ENCODE measurements around the gene CHSY1. TPM values are rescaled to one million over a fixed set of nuclear protein-coding genes. Genes with fewer than 3 reads are reported as not detected.
"Not testable (repeated sequence)": the region's sequence is repeated elsewhere in the genome, so short reads cannot be mapped to it uniquely, and the experiment has no call there.

The CHSY1 gene
- total RNA-seq, 2 donors from 2014 or later = 47.4 to 114 TPM

DNA sequence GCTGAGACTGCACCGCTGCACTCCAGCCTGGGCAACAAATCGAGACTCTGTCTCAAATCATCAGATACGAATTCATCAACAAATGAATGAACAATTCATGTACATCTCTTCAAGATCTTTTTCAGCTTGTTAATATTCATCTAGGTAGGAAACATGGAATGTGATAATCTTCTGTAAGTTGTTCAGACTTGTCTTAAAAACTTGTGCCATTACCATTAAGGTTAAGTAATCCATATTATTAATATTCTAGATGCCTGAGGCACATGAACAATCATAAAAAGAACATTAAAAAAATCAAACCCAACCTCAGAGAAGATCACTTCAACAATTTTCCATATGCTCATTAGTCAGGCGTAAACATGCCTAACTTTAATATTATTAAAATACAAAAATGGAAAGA, 36.2 kb downstream of the CHSY1 start:
- Mint-ChIP-seq H3K36me3 (ENCODE audit: low read depth) (peaks cover 86% of the 10 kb centered on the region), H3K4me1 (peaks cover 68% of the 10 kb centered on the region), H3K9me3 (no peaks in the 10 kb centered on the region), H3K27me3 (no peaks in the 10 kb centered on the region), H3K27ac (peak overlapping the region; percentile 16), H3K4me3 (no peak overlapping the region)
- ATAC-seq (replicated peaks) = no peak

DNA sequence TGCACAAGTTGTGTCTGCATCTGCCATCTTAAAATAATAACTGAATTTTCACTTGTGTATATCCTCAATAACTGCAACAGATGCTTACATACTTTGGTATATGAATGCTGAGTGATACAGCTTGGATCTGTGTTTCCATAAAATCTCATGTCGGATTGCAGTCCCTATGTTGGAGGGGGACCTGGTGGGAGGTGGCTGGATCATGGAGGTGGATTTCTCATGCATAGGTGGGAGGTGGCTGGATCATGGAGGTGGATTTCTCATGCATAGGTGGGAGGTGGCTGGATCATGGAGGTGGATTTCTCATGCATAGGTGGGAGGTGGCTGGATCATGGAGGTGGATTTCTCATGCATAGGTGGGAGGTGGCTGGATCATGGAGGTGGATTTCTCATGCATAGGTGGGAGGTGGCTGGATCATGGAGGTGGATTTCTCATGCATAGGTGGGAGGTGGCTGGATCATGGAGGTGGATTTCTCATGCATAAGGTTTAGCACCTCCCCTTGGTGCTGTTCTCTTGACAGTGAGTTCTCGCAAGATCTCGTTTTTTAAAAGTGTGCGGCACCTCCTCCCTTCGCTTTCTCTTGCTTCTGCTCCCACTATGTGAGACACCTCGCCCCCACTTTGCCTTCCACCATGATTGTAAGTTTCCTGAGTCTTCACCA, 37.3 kb downstream of the CHSY1 start:
- H3K4me3 Mint-ChIP-seq; H3K27ac Mint-ChIP-seq; H3K9me3 Mint-ChIP-seq; H3K27me3 Mint-ChIP-seq; ATAC-seq (replicated peaks): not testable (repeated sequence)
- H3K4me1 Mint-ChIP-seq = peaks cover 63% of the 10 kb centered on the region
- H3K36me3 Mint-ChIP-seq (ENCODE audit: low read depth) = peaks cover 82% of the 10 kb centered on the region

DNA sequence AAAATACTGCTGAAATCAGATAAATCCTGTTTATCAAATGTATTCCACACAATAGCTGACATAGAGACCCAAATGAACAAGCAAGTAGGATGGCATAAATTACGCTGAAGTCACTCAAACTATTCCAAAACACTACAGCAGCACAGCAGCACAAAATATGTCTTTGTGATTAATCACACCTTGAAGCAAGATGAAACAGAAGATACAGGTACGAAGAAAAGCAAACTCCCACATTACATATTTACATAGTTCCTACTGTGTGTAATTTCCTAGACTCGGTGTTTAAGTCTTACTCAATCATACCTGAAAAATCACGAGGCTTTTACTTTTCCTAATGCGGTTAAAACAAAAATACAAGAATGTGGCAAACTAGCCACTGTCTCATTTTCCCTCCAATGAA, 38.3 kb downstream of the CHSY1 start:
- H3K36me3 Mint-ChIP-seq (ENCODE audit: low read depth) = peaks cover 79% of the 10 kb centered on the region
- ATAC-seq (replicated peaks) = peak; percentile 62

DNA sequence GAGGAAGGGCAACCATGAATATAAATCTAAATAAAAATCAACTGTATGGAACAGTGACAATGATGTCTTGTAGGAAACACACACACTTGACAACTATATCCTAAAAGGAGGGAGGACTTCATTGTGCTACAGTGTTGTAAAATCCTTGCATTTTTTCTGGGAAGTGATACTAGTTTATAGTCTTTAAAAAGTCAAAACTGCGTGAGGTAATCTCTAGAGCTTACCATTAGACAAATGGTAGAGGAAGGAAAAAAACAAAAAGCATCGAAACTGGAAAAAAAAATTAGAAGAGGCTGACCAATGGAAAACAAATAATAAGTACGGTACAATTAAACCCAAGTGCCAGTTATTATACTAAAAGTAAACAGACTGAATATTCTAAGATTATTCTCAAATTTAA, 38.7 kb downstream of the CHSY1 start:
- no peaks in the 10 kb centered on the region for H3K9me3 Mint-ChIP-seq
- no peaks in the 10 kb centered on the region for H3K27me3 Mint-ChIP-seq
- peak overlapping the region; percentile 44 for H3K27ac Mint-ChIP-seq
- peaks cover 70% of the 10 kb centered on the region for H3K4me1 Mint-ChIP-seq
- peaks cover 76% of the 10 kb centered on the region for H3K36me3 Mint-ChIP-seq (ENCODE audit: low read depth)
- peak overlapping the region; percentile 10 for H3K4me3 Mint-ChIP-seq
- ATAC-seq (replicated peaks) = no peak

More for the DNA sequence above, 38.3 kb downstream of the CHSY1 start:
- Mint-ChIP-seq H3K4me3 (peak overlapping the region; percentile 10), H3K27ac (peak overlapping the region; percentile 44), H3K9me3 (no peaks in the 10 kb centered on the region), H3K27me3 (no peaks in the 10 kb centered on the region), H3K4me1 (peaks cover 70% of the 10 kb centered on the region)

DNA sequence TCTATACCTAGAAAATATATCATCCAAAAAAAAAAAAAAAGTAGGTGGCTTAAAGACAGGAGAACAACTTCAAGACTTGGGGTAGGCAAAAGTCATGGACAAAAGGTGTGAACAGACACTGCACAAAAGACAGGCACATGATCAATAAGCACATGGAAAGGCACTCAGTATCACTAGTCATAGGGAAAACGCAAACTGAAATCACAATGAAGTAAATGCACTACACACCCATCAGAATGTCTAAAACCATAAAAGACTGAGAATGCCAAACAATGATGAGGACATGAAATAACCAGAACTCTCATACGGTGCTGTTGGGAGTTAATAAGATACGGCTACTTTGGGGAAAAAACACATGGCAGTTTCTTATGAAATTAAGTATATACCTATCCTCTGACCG, 40.0 kb downstream of the CHSY1 start:
- peak overlapping the region; percentile 6 for H3K27ac Mint-ChIP-seq

DNA sequence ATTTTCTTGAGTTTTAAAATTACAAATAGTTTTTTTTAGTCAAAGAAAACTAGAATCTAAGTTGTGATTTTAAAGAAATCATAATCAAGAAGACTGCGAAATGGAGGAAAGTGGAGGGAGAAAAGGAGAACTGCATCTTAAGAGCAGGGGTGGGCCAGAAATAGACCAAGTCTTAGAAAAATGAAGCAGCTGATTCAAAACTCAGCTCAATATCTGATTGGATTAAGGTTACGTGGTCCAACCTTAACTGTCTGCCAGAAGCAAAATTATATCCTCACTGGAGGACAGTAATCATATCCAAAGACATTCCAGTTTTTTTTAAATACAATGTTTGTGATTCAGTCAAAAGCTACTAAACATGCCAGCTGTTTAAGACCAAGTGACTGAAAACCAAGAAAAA, 41.4 kb downstream of the CHSY1 start:
- ATAC-seq (replicated peaks) = no peak
- Mint-ChIP-seq H3K27me3 (no peaks in the 10 kb centered on the region), H3K4me1 (peaks cover 71% of the 10 kb centered on the region), H3K36me3 (ENCODE audit: low read depth) (peaks cover 75% of the 10 kb centered on the region), H3K4me3 (peak overlapping the region; percentile 73), H3K9me3 (no peaks in the 10 kb centered on the region), H3K27ac (peak overlapping the region; percentile 40)

More for the DNA sequence above, 40.0 kb downstream of the CHSY1 start:
- Mint-ChIP-seq H3K27me3 (no peaks in the 10 kb centered on the region), H3K4me1 (peaks cover 72% of the 10 kb centered on the region), H3K4me3 (peak overlapping the region; percentile 10), H3K9me3 (no peaks in the 10 kb centered on the region), H3K36me3 (ENCODE audit: low read depth) (peaks cover 76% of the 10 kb centered on the region)
- peak; percentile 43 for ATAC-seq (replicated peaks)

DNA sequence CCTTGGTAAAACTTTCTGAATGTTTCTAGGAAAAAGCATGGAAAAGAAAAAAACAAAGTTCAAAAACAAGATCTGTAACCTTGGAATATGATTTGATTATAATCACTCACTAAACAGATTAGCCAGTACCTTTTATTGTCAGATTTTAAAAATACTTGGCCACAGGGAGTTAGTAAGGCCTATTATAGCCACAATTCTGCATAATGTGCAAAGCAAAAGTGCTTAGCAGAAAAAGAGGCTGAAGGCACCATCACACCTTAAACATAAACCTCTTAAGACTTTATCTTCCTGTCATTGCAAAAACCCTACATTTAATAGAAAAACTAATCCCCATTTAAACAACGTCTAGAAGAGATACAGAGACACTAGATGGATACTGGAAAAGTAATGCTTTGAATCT, 41.8 kb downstream of the CHSY1 start:
- Mint-ChIP-seq H3K9me3 (no peaks in the 10 kb centered on the region), H3K36me3 (ENCODE audit: low read depth) (peaks cover 75% of the 10 kb centered on the region), H3K4me3 (peak overlapping the region; percentile 73), H3K4me1 (peaks cover 70% of the 10 kb centered on the region), H3K27me3 (no peaks in the 10 kb centered on the region), H3K27ac (peak overlapping the region; percentile 40)
- ATAC-seq (replicated peaks) = no peak

DNA sequence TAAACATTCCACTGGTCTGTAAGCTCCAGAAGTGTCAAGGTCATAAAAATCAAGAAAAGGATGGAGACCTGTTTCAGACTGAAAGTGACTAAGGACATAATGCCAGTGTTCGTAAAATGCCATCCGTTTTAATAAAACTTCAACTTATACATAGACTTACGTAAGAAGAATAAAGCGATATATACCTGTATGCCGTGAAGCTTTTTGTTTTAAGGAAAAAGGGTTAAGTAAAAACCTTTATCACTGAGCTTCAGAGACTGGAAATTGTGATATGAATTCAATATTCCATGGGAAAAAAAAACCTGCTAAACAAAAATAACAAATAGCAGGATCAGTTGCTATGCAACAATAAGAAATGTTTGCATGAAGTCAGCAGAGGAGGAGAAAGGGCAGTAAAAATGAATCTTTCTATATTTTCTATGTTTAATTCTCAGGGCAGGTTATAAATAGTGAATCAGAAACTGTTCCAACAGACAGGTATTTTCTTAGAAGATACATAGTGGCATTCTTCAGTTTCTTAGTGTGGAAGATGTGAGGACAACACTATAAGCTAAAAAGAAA, 42.5 kb downstream of the CHSY1 start:
- no peak for ATAC-seq (replicated peaks)
- peak overlapping the region; percentile 40 for H3K27ac Mint-ChIP-seq
- H3K9me3 Mint-ChIP-seq = no peaks in the 10 kb centered on the region
- no peaks in the 10 kb centered on the region for H3K27me3 Mint-ChIP-seq
- peak overlapping the region; percentile 73 for H3K4me3 Mint-ChIP-seq
- H3K4me1 Mint-ChIP-seq = peaks cover 65% of the 10 kb centered on the region
- peaks cover 78% of the 10 kb centered on the region for H3K36me3 Mint-ChIP-seq (ENCODE audit: low read depth)

DNA sequence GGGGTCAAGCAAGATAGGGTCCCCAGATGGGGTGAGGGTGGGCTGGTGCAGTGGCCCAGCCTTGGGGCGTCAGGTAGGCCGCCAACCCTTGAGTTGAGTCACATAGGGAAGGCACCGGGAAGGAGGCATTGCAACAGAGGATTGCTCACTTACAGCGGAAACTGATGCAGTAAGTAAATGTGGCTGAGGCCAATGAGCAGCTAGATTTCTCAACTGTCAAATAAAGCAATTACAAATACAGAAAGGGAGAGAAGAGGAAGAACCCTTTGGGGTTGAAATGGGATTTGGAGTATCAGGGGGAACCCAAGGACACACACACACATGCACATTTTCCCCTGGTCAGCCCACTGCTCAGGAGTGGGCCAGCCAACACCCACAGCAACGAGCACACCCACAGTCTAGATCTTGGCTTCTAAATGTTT, 44.0 kb downstream of the CHSY1 start:
- Mint-ChIP-seq H3K36me3 (ENCODE audit: low read depth) (peaks cover 80% of the 10 kb centered on the region), H3K9me3 (no peaks in the 10 kb centered on the region), H3K27ac (peak overlapping the region; percentile 95), H3K4me3 (peak overlapping the region; percentile 73), H3K4me1 (peaks cover 62% of the 10 kb centered on the region), H3K27me3 (no peaks in the 10 kb centered on the region)
- no peak for ATAC-seq (replicated peaks)

DNA sequence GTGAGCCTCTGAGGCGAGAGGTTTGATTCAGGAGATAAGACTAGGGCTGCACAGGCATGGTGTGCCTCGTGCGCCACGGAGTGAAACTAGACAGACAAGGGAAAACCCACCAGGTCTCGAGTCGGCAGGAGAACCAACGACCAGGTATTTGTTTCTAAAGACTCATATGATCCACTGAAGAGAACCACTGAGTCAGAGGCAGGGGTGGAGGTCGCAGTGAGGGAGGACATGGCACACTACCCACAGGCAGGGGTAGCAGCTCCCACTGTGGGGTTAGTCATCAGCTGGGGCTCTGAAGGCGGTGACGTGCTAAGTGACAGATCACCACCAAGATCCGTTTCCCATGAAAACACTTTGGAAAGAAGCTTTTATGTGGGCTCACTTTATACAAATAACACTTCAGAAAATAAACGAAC, 45.7 kb downstream of the CHSY1 start:
- ATAC-seq (replicated peaks) = peak; percentile 89
- Mint-ChIP-seq H3K27me3 (no peaks in the 10 kb centered on the region), H3K4me3 (peak overlapping the region; percentile 73), H3K36me3 (ENCODE audit: low read depth) (peaks cover 75% of the 10 kb centered on the region), H3K27ac (peak overlapping the region; percentile 95), H3K4me1 (peaks cover 55% of the 10 kb centered on the region), H3K9me3 (no peaks in the 10 kb centered on the region)

DNA sequence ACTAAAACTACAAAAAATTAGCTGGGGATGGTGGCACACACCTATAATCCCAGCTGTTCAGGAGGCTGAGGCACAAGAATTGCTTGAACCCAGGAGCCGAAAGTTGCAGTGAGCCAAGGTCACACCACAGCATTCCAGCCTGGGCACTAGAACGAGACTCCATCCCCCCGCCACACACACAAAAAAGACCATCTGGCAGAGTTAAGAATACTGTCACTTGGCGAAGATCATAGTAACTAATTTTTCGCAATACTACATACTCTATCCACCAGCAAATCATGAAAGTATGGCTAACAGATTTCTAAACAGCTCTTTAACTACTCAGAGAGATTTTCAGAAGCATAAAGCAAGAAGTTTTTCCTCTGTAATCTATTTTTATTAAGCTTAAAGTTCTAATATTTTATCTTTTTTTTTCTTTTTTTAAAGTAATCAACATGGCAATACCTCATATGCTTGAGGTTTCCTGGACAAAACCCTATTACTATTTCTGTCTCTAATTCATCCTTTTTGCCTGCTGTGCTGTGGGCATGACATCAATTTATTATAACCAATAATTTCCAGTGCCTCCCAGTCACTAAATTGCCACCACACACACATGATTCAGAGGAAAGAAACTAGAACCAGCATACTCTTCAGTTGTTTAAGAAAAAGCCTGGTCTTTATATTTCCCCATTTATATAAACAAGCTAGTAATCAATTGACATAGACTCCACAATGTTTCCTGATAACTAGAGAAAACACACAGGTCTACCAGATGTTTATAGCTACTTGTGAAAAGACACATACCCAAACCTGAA, 46.9 kb downstream of the CHSY1 start:
- no peaks in the 10 kb centered on the region for H3K9me3 Mint-ChIP-seq
- peaks cover 79% of the 10 kb centered on the region for H3K36me3 Mint-ChIP-seq (ENCODE audit: low read depth)
- H3K27ac Mint-ChIP-seq = peak overlapping the region; percentile 95
- H3K4me1 Mint-ChIP-seq = peaks cover 63% of the 10 kb centered on the region
- H3K27me3 Mint-ChIP-seq = no peaks in the 10 kb centered on the region
- H3K4me3 Mint-ChIP-seq = peak overlapping the region; percentile 73
- peak; percentile 28 for ATAC-seq (replicated peaks)

DNA sequence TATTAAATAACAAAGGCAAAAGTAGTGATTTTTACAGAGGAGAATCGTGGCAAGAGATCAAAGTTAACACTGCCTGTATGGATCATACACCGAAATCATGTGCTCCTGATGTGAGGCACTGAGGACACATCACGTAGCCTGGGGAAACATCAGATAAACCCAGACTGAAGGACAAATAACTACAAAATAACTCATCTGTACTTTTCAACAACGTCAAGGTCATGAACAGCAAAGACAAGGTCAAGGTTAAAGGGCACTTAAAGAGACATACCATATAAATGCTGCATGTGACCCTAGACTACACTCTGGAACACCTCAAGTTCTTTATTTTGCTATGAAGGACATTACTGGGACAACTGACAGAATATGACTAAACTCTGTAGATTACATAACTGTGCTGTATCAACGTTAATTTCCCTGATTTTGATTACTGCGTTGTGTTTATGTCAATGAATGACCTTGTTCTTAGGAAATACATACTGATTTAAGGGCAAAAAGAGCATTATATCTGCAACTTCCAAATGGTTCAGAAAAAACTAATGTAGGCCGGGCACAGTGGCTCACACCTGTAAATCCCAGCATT, 48.1 kb downstream of the CHSY1 start:
- Mint-ChIP-seq H3K27ac (peak overlapping the region; percentile 95), H3K4me3 (peak overlapping the region; percentile 73), H3K36me3 (ENCODE audit: low read depth) (peaks cover 80% of the 10 kb centered on the region), H3K4me1 (peaks cover 58% of the 10 kb centered on the region), H3K9me3 (no peaks in the 10 kb centered on the region), H3K27me3 (no peaks in the 10 kb centered on the region)
- no peak for ATAC-seq (replicated peaks)

DNA sequence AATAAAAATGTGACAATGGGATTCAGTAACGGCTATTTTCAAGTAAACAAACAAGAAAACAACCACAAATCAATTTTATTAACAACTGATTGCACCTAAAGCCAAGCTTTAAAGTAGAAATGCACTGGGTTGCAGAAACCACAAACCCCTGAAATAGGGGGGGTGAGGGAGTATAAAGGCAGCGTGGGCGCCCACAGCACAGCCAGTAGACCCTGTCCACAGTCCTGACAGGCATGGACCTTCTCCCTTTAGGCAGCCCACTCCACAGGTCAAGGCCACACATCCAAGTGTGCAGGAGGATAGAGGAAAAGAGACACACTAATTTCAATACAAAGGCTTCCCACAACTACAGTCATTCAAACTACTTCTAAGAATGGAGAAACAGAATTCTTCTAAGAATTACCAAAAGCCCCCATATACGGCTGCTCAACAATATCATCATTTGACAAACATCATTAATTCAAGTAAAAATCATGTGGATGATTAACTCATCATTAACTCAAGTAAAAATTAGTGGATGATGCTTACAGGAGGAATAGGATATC, 48.7 kb downstream of the CHSY1 start:
- peak; percentile 8 for ATAC-seq (replicated peaks)
- peak overlapping the region; percentile 95 for H3K27ac Mint-ChIP-seq
- H3K4me3 Mint-ChIP-seq = peak overlapping the region; percentile 73

More for the DNA sequence above, 48.7 kb downstream of the CHSY1 start:
- Mint-ChIP-seq H3K36me3 (ENCODE audit: low read depth) (peaks cover 79% of the 10 kb centered on the region), H3K27me3 (no peaks in the 10 kb centered on the region), H3K4me1 (peaks cover 63% of the 10 kb centered on the region), H3K9me3 (no peaks in the 10 kb centered on the region)
